ENCODE data around the gene HELZ.

DNA sequence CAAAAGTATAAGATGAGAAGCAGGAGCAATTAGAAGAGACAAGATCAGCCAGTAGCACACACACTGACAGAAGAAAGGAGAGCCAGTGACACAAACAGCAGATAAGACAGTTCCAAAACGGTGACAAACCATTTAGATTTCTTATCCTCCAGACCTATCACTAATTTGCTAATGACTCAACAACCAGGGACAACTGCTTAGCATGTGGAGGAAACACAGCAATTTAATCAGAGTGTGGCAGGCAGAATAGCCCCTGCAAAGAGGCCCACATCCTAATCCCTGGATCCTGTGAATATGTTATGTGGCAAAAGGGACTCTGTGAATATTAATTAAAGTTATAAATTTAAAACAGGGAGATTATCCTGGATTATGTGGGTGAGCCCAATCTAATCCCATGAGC lies 119.6 kb downstream of the HELZ start:
- TF ChIP-seq POLR2A (IDR thresholded peaks at IDR 0.05) = no peak
- TF ChIP-seq, protein P1, sequence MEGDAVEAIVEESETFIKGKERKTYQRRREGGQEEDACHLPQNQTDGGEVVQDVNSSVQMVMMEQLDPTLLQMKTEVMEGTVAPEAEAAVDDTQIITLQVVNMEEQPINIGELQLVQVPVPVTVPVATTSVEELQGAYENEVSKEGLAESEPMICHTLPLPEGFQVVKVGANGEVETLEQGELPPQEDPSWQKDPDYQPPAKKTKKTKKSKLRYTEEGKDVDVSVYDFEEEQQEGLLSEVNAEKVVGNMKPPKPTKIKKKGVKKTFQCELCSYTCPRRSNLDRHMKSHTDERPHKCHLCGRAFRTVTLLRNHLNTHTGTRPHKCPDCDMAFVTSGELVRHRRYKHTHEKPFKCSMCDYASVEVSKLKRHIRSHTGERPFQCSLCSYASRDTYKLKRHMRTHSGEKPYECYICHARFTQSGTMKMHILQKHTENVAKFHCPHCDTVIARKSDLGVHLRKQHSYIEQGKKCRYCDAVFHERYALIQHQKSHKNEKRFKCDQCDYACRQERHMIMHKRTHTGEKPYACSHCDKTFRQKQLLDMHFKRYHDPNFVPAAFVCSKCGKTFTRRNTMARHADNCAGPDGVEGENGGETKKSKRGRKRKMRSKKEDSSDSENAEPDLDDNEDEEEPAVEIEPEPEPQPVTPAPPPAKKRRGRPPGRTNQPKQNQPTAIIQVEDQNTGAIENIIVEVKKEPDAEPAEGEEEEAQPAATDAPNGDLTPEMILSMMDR (IDR thresholded peaks at IDR 0.05 in 4 of 5, conservative IDR thresholded peaks at IDR 0.05 in 1 of 5) = no peak

Data from gastrocnemius medialis (tissue), 4 donors.